Natural killer cell (primary cell): ENCODE results near the gene FLNA. TPM values are rescaled to one million over a fixed set of nuclear protein-coding genes. Genes with fewer than 3 reads are reported as not detected.
A peak's percentile ranks its signal among the peaks of the same experiment; 100 is the strongest.

Experiments used
- ATAC-seq, 3 donors: fragments of 150-1000 bp in 2 of 3; fragments of 200-7000 bp in 1 of 3; cut with Tn5 transposase; 1 replicate in 1 of 3; 2 replicates in 2 of 3; pipeline ENCODE4 v1.10.0; 2021; ENCODE audit warnings: mild to moderate bottlenecking in 2 of 3, moderate library complexity in 2 of 3
- DNase-seq, 2 donors: peaks; one replicate each; pipeline versions ENCODE4 v3.0.0 to v3.0.0-alpha.2; 2013 to 2021; ENCODE audit warnings: mixed read lengths in 1 of 2
- H3K27ac ChIP-seq: one replicate; pipeline ENCODE4 v1.5.1; 2013; ENCODE audit warnings: mild to moderate bottlenecking, low read length
- H3K27me3 ChIP-seq: one replicate; pipeline ENCODE4 v1.6.1; 2013; ENCODE audit warnings: low read length; ENCODE audit not compliant: control insufficient read depth, insufficient read depth
- H3K36me3 ChIP-seq: one replicate; pipeline ENCODE4 v1.6.1; 2013; ENCODE audit warnings: low read length; ENCODE audit not compliant: control insufficient read depth, insufficient read depth
- H3K4me1 ChIP-seq: one replicate; pipeline ENCODE4 v1.6.1; 2013; ENCODE audit warnings: low read length; ENCODE audit not compliant: control insufficient read depth, insufficient read depth
- H3K4me3 ChIP-seq: one replicate; pipeline ENCODE4 v1.5.1; 2013; ENCODE audit warnings: low read length
- H3K9me3 ChIP-seq: one replicate; pipeline ENCODE4 v1.6.1; 2013; ENCODE audit warnings: low read length; ENCODE audit not compliant: control insufficient read depth, insufficient read depth
- H3K27ac Mint-ChIP-seq, 2 donors: one replicate each; pipeline ENCODE4 v1.8.0; 2022; ENCODE audit warnings: mild to moderate bottlenecking in 2 of 2, mixed read lengths in 2 of 2, moderate library complexity in 1 of 2
- H3K27me3 Mint-ChIP-seq, 2 donors: one replicate each; pipeline ENCODE4 v1.8.0; 2022; ENCODE audit warnings: low read depth in 2 of 2, mixed read lengths in 2 of 2
- H3K36me3 Mint-ChIP-seq: one replicate; pipeline ENCODE4 v1.8.0; 2022; ENCODE audit warnings: mixed read lengths
- H3K4me1 Mint-ChIP-seq, 2 donors: one replicate each; pipeline ENCODE4 v1.8.0; 2022; ENCODE audit warnings: mixed read lengths in 2 of 2
- H3K4me3 Mint-ChIP-seq: one replicate; pipeline ENCODE4 v1.8.0; 2022; ENCODE audit warnings: mild to moderate bottlenecking, moderate library complexity, mixed read lengths
- H3K9me3 Mint-ChIP-seq, 2 donors: one replicate each; pipeline ENCODE4 v1.8.0; 2022; ENCODE audit warnings: mixed read lengths in 2 of 2
- WGBS: methylation state at CpG from one replicate; pipeline ENCODE4 v1.1.7; 2013; ENCODE audit warnings: missing lambda C conversion rate; ENCODE audit not compliant: insufficient coverage; 5-methylcytosine and 5-hydroxymethylcytosine counted together
- intact Hi-C: fragments of 100-400 bp; cut with micrococcal nuclease; formaldehyde crosslinking; loops from one replicate; pipeline ENCODE4 v1.14.2; 2022
- total RNA-seq, 4 donors: library from RNA; stranded (reverse); fragments of 120-200 nt in 1 of 4; gene quantifications; one replicate each; pipeline versions ENCODE4 v1.2.3 to v1.2.4, GENCODE V29; 2013 to 2022
- TF ChIP-seq, protein P1 (sequence below): fragments of 200-600 bp; IDR thresholded peaks from one replicate; pipeline ENCODE4 v1.8.0; 2022; ENCODE audit warnings: antibody characterized with exemption

The FLNA gene
- total RNA-seq, 3 donors from 2014 or later (not counting 1 experiment from before 2014, with no cell fraction given): 2,872 to 3,483 (median 2,927) TPM

DNA sequence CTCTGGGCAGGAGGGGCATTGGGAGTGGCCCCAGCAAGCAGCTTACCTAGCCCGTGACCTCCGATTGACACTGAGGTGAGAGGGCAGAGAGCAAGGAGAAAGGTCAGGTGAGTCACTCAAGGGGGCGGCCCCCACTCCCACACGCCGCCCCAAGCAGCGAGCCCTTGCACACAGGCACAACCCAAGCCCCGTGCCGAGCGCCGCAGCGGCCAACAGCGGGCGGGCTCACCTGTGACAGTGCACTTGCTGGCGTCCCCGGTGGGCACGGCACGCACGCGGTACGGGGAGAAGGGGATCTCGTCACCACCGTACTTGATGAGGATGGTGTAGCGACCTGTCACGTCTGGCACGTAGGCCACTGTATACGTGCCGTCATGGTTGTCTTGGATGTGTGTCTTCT lies 17.2 kb downstream of the FLNA start:
- WGBS: 88% methylated on average over 27 of the region's 27 CpGs
- H3K4me3 ChIP-seq: no peak overlapping the region
- Mint-ChIP-seq H3K36me3 (no peaks in the 10 kb centered on the region), H3K27me3 (no peaks in the 10 kb centered on the region), H3K27ac (peak overlapping the region; percentile 51 to 78), H3K9me3 (no peaks in the 10 kb centered on the region), H3K4me1 (peaks cover 5 to 14% of the 10 kb centered on the region in 2 donors), H3K4me3 (no peak overlapping the region)
- TF ChIP-seq, protein P1, sequence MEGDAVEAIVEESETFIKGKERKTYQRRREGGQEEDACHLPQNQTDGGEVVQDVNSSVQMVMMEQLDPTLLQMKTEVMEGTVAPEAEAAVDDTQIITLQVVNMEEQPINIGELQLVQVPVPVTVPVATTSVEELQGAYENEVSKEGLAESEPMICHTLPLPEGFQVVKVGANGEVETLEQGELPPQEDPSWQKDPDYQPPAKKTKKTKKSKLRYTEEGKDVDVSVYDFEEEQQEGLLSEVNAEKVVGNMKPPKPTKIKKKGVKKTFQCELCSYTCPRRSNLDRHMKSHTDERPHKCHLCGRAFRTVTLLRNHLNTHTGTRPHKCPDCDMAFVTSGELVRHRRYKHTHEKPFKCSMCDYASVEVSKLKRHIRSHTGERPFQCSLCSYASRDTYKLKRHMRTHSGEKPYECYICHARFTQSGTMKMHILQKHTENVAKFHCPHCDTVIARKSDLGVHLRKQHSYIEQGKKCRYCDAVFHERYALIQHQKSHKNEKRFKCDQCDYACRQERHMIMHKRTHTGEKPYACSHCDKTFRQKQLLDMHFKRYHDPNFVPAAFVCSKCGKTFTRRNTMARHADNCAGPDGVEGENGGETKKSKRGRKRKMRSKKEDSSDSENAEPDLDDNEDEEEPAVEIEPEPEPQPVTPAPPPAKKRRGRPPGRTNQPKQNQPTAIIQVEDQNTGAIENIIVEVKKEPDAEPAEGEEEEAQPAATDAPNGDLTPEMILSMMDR: no peak
- intact Hi-C loops: no loop called here
- no peaks in the 10 kb centered on the region for H3K27me3 ChIP-seq
- no peak for ATAC-seq
- no peaks in the 10 kb centered on the region for H3K9me3 ChIP-seq
- no peak overlapping the region for H3K27ac ChIP-seq
- peaks cover 95% of the 10 kb centered on the region for H3K4me1 ChIP-seq
- no peak for DNase-seq
- peaks cover 96% of the 10 kb centered on the region for H3K36me3 ChIP-seq

DNA sequence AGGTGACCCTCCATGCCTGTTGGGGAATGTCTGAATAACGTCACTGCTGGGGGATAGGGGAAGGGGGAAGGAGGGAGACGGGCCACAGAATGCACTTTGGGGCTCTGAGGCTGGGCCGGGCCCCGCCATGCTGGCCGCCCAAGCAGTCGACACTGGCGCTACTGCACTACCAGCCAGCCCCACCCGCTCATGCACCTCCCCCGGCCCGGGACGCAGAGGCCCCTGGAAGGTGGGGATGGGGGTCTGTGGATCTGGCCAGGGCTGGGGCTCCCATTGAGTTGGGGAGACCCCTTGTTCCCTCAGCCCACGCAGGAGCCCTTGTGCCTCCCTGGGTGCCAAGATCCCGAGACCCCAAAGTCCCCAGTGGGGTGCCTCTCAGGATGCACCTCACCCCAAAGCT lies 17.8 kb downstream of the FLNA start:
- H3K36me3 Mint-ChIP-seq: no peaks in the 10 kb centered on the region

DNA sequence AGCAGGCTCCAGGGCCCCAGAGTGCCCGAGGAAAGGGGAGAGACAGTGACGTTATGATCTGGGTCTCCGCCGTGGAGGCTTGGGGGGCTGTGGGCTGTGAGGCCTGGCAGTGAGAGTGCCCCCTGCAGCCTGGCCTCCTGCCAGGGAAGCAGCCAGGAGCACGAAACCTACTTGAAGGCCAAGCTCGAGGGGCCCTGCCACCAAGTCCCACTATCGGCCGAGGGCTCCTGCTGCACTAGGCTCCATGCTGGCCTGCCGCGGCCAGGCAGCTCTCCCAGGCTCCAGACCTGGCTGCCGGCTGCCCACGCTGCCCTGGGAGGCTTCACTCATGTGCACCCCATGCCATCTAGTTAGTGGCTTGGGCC lies 18.7 kb downstream of the FLNA start:
- peaks cover 98% of the 10 kb centered on the region for H3K36me3 ChIP-seq
- H3K27me3 Mint-ChIP-seq: no peaks in the 10 kb centered on the region
- TF ChIP-seq, protein P1: no peak
- peaks cover 97% of the 10 kb centered on the region for H3K4me1 ChIP-seq
- no peaks in the 10 kb centered on the region for H3K27me3 ChIP-seq
- peak overlapping the region; percentile 66 to 100 for H3K27ac Mint-ChIP-seq
- intact Hi-C loops: no loop called here
- H3K4me1 Mint-ChIP-seq: peaks cover 14 to 25% of the 10 kb centered on the region in 2 donors
- H3K4me3 Mint-ChIP-seq: peak overlapping the region; percentile 40
- peak overlapping the region; percentile 25 for H3K27ac ChIP-seq
- no peaks in the 10 kb centered on the region for H3K36me3 Mint-ChIP-seq
- H3K9me3 Mint-ChIP-seq: no peaks in the 10 kb centered on the region
- DNase-seq: peak in 1 of 2 donors; percentile 17
- 79% methylated on average over 12 of the region's 12 CpGs for WGBS
- no peak overlapping the region for H3K4me3 ChIP-seq
- H3K9me3 ChIP-seq: no peaks in the 10 kb centered on the region
- ATAC-seq: no peak

More for the DNA sequence above, 17.8 kb downstream of the FLNA start:
- no peak overlapping the region for H3K27ac ChIP-seq
- TF ChIP-seq, protein P1: no peak
- Mint-ChIP-seq H3K4me1 (peaks cover 8 to 21% of the 10 kb centered on the region in 2 donors), H3K9me3 (no peaks in the 10 kb centered on the region), H3K4me3 (peak overlapping the region; percentile 66), H3K27ac (peak overlapping the region; percentile 66 to 100), H3K27me3 (no peaks in the 10 kb centered on the region)
- H3K9me3 ChIP-seq: no peaks in the 10 kb centered on the region
- WGBS: 87% methylated on average over 8 of the region's 13 CpGs
- intact Hi-C loops: no loop called here
- DNase-seq (no peak), ATAC-seq (no peak)
- no peak overlapping the region for H3K4me3 ChIP-seq
- H3K36me3 ChIP-seq: peaks cover 96% of the 10 kb centered on the region
- peaks cover 95% of the 10 kb centered on the region for H3K4me1 ChIP-seq
- H3K27me3 ChIP-seq: no peaks in the 10 kb centered on the region

DNA sequence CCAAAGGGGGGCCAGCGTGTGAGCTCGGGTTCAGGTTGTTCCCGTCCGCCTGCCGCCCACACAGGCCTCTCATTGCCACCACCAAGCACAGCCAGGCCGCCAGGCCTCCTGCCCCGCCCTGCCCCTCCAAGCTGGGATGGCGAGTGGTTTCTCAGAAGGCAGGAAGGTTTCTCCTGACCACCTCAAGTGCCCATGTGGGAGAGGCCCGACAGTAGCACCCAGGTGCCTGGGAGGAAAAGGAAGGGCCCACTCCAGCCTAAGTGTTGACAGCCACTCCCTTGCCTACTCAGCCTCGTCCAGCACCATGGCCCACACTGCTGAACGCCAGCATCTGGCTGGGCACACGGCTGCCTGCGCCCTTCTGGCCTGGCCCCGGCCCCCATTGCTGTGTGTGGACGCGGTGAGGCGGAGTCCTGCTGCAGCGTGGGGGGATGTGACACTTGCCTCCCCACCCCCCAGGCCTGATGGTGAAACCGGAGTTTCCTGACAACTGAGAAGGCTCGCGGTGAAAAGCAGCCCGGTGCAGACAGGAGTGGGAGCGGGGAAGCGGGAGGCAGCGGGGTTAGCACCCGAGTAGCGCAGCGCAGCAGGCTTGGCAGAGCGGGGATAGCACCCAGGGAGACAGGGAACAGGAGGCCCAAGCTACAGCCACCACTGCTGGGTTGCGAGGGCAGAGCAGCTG lies 19.2 kb downstream of the FLNA start:
- ATAC-seq (no peak), DNase-seq (peak in 1 of 2 donors; percentile 17)
- Histone ChIP-seq H3K27ac (peak overlapping the region; percentile 25), H3K36me3 (peaks cover 99% of the 10 kb centered on the region), H3K9me3 (no peaks in the 10 kb centered on the region), H3K27me3 (no peaks in the 10 kb centered on the region), H3K4me3 (no peak overlapping the region), H3K4me1 (peaks cover 98% of the 10 kb centered on the region)
- Mint-ChIP-seq H3K36me3 (no peaks in the 10 kb centered on the region), H3K4me1 (peaks cover 19 to 25% of the 10 kb centered on the region in 2 donors), H3K9me3 (no peaks in the 10 kb centered on the region), H3K27ac (peak overlapping the region; percentile 66 to 100), H3K27me3 (no peaks in the 10 kb centered on the region), H3K4me3 (peak overlapping the region; percentile 40)
- intact Hi-C loops: no loop called here
- 79% methylated on average over 27 of the region's 30 CpGs for WGBS
- TF ChIP-seq, protein P1: no peak
